Embryonic facial prominence (tissue), 1 donor: ENCODE measurements around the gene CBR3.
"Not testable (repeated sequence)": the region's sequence is repeated elsewhere in the genome, so short reads cannot be mapped to it uniquely, and the experiment has no call there.

Experiments
- DNase-seq: peaks from one replicate; pipeline ENCODE4 v3.0.0-alpha.2; 2016; ENCODE audit errors: extremely low spot score

CBR3 gene

GRCh38 chr21:36134803-36135390 is at the start of gene CBR3:
CBR3 (plus strand) TSS chr21:36135079; CDS start chr21:36135193, 114 bp downstream.
- no peak for DNase-seq

GRCh38 chr21:36087362-36088138 is 47.3 kb upstream of the CBR3 start:
- no peak for DNase-seq

DNA sequence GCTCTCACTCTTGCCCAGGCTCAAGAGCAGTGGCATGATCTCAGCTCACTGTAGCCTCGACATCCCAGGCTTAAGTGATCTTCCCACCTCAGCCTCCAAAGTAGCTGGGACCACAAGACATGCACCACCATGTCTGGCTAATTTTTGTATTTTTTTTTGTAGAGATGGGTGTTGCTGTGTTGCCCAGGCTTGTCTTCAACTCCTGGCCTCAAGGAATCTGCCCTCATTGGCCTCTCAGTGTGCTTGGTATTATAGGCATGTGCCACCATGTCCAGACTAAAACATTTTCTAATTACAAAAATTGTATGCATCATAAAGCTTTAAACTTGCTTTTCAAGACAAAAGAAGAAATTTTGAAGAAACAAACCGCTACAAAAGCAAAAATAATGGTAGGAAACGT is 44.9 kb upstream of the CBR3 start:
- DNase-seq: no peak

DNA sequence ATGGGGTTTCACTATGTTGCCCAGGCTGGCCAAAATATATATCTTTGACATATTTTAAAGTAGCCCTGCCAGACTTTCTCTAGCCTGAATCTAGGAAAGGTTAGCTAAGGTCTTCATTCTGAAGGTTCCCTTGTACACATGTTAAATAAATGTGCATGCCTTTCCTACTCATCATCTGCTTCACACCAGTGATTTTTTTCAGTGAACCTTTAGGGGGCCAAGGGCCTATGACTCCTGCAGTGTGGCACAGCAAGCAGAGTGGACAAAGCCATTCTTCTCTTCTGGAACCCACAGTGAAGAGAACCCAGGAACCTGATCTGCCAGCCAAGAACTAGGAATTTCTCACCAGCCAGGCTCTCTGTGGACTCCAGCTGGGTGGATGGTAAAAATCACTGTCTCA is 42.2 kb upstream of the CBR3 start:
- DNase-seq: no peak

- DNase-seq: no peak
These were observed 41.4 kb upstream of the CBR3 start for GRCh38 chr21:36093512-36093911.

DNA sequence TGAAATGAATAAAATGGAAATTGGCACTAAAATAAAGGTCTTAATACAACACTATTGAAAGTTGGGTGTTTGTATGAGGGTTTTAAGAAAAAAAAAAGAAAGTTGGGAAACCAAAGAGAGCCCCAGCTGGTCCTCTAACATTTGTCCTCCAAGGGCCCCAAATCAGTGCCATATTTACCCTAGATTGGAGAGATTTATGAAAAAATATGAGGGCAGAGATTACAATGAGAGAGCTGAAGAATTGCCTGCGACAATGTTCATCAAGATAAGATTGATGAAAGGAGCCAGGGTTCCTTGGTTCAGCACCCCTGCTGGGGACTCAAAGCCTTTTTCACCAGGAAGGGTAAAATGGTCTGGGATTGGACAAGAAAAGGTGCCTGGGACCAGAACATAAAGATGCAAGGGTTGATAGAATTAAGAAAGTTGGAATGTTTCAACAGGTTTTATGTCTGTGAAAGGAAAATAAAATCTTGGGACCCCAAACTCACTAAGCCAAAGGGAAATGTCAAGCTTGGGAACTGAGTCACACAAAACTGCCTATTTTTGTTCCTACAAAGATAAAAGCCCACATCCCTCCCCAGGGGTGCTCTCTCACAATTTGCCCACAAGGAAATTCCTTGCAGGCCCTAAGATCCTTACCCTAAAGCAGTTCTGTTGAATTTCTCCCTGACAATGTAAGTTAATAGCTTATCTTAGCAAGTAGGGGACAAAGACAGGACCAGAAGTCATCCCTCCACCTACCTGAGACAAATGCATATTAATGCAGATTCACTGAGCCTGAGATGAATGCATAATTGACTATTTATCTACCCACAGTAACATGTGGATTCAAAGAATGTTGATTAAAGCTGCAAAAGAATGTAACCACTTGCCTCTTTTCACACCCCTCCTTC is 38.2 kb upstream of the CBR3 start:
- no peak for DNase-seq

DNA sequence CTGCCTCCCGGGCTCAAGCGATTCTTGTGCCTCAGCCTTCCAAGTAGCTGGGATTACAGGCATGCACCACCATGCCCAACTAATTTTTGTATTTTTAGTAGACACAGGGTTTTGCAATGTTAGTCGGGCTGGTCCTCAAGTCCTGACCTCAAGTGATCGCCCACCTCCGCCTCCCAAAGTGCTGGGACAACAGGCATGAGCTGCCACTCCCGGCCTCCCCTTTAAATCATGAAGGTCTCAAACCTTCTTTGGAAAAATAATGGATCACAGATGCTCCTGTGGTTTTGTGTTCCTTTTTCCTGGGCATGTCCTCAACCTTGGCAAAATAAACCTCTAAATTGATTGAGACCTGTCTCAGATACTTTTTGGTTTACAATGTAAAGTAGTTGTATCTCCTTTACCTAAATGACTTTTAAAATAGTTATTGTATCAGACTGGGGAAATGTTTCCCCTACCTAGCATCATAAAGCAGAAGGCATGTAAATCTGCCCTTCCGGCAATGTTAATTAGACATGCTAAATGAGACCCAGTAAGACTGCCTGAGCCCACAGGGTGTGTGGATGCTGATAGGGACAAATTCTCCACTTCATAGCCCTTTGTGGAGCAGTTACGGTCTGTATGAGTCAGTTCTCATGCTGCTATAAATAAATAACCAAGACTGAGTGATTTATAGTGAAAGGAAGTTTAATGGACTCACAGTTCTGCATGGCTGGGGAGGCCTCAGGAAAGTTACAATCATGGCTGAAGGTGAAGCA is 37.3 kb upstream of the CBR3 start:
- no peak for DNase-seq

DNA sequence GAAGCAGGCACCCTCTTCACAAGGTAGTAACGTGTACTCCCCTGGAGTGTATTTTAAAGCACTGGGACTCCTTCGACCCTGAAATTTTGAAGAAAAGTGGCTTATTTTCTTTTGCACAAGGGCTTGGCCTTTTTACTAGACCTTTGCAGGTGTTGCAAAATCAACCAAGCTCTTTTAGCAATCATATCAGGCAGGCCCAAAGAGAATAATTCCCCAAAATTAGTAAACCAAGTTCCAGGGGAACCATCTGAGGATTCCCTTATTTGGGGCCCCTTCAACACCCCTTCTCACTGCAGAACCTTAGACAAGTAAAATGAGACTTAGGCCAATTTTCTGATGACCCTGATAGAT is 36.7 kb upstream of the CBR3 start:
- DNase-seq: no peak

GRCh38 chr21:36099000-36099399 is 35.9 kb upstream of the CBR3 start:
- no peak for DNase-seq

GRCh38 chr21:36099695-36100211 is 35.1 kb upstream of the CBR3 start:
- DNase-seq: not testable (repeated sequence)

- DNase-seq: no peak
These were observed 33.8 kb upstream of the CBR3 start for GRCh38 chr21:36100971-36101641.

GRCh38 chr21:36103434-36103833 is 31.4 kb upstream of the CBR3 start:
- DNase-seq: no peak

DNA sequence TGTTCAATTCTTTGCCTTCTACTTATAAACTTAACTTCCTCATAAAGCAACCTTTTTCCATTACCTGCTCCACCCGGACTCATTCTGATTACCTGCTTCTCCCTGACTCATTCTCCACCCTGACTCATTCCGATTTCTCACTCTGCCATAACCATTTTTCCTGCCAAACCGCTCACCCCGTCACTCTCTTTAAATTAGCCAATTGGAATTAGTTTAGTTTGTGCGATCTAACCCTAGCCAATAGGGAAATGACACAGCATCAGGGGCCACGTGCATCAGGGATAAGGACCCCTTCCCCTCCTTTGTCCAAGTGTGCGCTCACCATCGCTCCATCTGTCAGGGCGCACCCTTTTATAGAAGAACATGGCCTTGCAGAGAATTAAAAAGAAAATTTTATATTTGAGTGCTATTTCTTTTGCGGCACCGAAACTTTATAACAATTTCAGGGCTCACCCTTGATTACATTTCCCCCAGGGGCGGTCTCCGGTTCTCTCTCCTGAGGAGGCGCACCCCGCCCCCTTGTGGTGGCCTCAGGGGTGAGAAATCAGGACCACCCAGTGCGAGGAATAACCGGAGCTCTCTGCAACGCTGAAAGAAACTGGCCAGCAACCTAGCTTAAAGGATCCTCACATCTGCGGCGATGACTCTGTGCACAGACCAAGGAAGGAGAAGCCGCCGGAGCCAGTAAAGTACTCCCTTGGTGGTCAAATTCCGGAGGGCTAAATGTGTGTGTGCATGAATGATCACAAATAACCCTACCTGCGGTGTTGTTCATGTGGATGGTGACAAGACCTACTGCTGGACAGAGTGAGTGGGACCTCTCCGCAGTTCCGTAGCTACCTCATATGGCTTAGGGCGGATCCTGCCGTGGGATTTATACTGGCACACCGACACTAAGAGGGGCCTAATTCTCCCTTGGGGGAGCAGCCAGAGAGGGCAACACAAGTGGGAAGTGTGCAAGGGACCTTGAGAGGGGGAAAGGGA is 30.3 kb upstream of the CBR3 start:
- DNase-seq: no peak

DNA sequence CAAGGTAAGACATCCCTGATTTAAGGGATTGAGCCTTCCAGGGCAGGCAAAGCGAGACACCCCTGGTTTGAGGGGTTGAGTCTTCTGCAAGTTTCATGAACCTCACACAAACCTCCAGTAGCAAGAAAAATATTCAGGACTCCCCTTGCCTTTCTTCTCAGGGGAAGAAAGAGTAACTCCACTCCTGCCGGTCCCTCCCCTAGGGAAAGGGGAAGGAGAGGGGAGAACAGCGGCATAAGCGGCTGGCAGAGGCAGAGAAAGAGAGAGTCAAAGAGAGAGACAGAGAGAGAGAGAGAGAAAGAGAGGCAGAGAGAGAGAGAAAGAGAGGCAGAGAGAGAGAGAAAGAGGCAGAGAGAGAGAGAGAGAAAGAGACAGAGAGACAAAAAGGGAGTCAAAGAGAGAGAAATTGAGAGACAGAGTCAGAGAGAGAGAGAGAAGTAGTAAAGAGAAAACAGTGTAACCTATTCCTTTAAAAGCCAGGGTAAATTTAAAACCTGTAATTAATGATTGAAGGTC is 29.5 kb upstream of the CBR3 start:
- no peak for DNase-seq

DNA sequence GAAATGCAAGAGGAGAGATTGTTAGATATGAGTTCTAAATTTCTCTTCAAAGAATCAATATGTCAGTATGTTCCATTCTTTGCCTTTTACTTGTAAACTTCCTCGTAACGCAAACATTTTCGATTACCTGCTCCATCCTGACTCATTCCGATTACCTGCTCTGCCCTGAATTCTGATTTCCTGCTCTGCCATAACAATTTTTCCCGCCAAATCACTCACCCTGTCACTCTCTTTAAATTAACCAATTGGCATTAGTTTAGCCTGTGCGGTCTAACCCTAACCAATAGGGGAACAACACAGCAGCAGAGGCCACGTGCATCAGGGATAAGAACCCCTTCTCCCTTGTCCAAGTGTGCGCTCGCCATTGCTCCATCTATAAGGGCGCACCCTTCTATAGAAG is 25.0 kb upstream of the CBR3 start:
- no peak for DNase-seq

- DNase-seq: no peak
These were observed 23.6 kb upstream of the CBR3 start for GRCh38 chr21:36111238-36111637.

GRCh38 chr21:36113647-36114428 is 21.0 kb upstream of the CBR3 start:
- DNase-seq: no peak

GRCh38 chr21:36115138-36115730 is 19.6 kb upstream of the CBR3 start:
- no peak for DNase-seq
